Cardiac muscle cell (in vitro differentiated cells and primary cell): ENCODE measurements around the gene PRDM8. TPM values are rescaled to one million over a fixed set of nuclear protein-coding genes. Genes with fewer than 3 reads are reported as not detected.

Experiments
- DNase-seq, 2 donors: peaks; one replicate each; pipeline versions ENCODE4 v3.0.0 to v3.0.0-alpha.2; 2010 to 2017; ENCODE audit warnings: low read depth in 1 of 2, low spot score in 1 of 2
- H3K27ac ChIP-seq: fragments of 200-600 bp; sonication (generic); 2 replicates; pipeline ENCODE4 v1.5.1; 2016
- H3K27me3 ChIP-seq: fragments of 200-600 bp; sonication (generic); 2 replicates; pipeline ENCODE4 v1.6.0; 2016; ENCODE audit warnings: control low read depth
- H3K36me3 ChIP-seq: fragments of 200-600 bp; sonication (generic); 2 replicates; pipeline ENCODE4 v1.5.1; 2016; ENCODE audit warnings: control low read depth
- H3K4me1 ChIP-seq: fragments of 200-600 bp; sonication (generic); 2 replicates; pipeline ENCODE4 v1.8.1; 2017; ENCODE audit warnings: low read depth, mild to moderate bottlenecking, mixed run types
- H3K4me3 ChIP-seq: fragments of 200-600 bp; sonication (generic); 2 replicates; pipeline ENCODE4 v1.5.1; 2016; ENCODE audit warnings: mild to moderate bottlenecking
- H3K9me3 ChIP-seq: fragments of 200-600 bp; sonication (generic); 2 replicates; pipeline ENCODE4 v1.5.1; 2017; ENCODE audit warnings: low read depth, mild to moderate bottlenecking, control low read depth
- polyA plus RNA-seq: library from polyadenylated mRNA; unstranded; fragments of >200 nt; fragmentation: Nextera tagmentation; extraction: Ambion mirVana; gene quantifications from 2 replicates; pipeline ENCODE4 v1.2.1, GENCODE V29; 2016
- total RNA-seq: library from RNA; depleted of rRNA; stranded (reverse); fragments of >200 nt; gene quantifications from 2 replicates; pipeline ENCODE4 v1.2.3, GENCODE V29; 2016
- TF ChIP-seq, protein P1 (sequence below): IDR thresholded peaks from 2 replicates; pipeline ENCODE4 v1.5.1; 2012; ENCODE audit warnings: low read depth, mild to moderate bottlenecking, low read length

PRDM8 gene
- total and polyA plus RNA-seq, 2 experiments from 2014 or later, result 6.2 to 18.8 TPM

DNA sequence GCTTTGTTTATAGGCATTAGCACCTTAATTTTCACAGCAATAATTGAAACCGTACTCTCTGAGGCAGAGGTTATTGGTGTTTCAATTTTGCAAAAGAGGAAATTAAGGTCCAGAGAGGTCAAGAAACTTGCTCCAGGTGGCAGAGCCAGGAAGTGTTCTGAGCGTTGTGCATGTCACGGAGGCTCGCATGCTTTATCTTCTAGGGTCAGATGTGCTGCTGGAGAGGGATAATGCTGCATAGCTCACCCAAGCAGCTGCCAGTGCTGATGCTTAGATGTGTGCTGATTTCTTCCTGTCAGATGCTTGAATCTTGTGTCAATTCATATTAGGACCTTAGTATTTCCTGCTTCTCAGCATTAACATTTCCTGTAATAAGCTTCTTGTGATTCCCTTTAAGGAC is 56.2 kb downstream of the PRDM8 start:
- Histone ChIP-seq H3K36me3 (no peaks in the 10 kb centered on the region), H3K4me1 (no peaks in the 10 kb centered on the region), H3K9me3 (no peaks in the 10 kb centered on the region), H3K27ac (no peak overlapping the region), H3K27me3 (peaks cover 30% of the 10 kb centered on the region), H3K4me3 (no peak overlapping the region)
- no peak for DNase-seq
- TF ChIP-seq, protein P1, sequence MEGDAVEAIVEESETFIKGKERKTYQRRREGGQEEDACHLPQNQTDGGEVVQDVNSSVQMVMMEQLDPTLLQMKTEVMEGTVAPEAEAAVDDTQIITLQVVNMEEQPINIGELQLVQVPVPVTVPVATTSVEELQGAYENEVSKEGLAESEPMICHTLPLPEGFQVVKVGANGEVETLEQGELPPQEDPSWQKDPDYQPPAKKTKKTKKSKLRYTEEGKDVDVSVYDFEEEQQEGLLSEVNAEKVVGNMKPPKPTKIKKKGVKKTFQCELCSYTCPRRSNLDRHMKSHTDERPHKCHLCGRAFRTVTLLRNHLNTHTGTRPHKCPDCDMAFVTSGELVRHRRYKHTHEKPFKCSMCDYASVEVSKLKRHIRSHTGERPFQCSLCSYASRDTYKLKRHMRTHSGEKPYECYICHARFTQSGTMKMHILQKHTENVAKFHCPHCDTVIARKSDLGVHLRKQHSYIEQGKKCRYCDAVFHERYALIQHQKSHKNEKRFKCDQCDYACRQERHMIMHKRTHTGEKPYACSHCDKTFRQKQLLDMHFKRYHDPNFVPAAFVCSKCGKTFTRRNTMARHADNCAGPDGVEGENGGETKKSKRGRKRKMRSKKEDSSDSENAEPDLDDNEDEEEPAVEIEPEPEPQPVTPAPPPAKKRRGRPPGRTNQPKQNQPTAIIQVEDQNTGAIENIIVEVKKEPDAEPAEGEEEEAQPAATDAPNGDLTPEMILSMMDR, result no peak

Other genes starting within 250 kb of the PRDM8 start
- 66.7 and 70.6 TPM in 2 replicates for gene ANTXR2, start 124.3 kb upstream of the PRDM8 start, total RNA-seq
- 79.6 and 101 TPM in 2 replicates for gene ANTXR2, start 124.3 kb upstream of the PRDM8 start, polyA plus RNA-seq
- gene FGF5, start 69.2 kb downstream of the PRDM8 start, total RNA-seq, result 0.21 and 0.28 TPM in 2 replicates
- 0.97 and 2.0 TPM in 2 replicates for gene FGF5, start 69.2 kb downstream of the PRDM8 start, polyA plus RNA-seq
- gene CFAP299, start 138.2 kb downstream of the PRDM8 start, total RNA-seq, result 1.4 and 2.0 TPM in 2 replicates
- 0.24 and 0.34 TPM in 2 replicates for gene CFAP299, start 138.2 kb downstream of the PRDM8 start, polyA plus RNA-seq